Stromal cell of bone marrow (primary cell): ENCODE results near the gene STK16.
"Not testable (repeated sequence)": the region's sequence is repeated elsewhere in the genome, so short reads cannot be mapped to it uniquely, and the experiment has no call there.

Source experiments
- DNase-seq: peaks from one replicate; pipeline ENCODE4 v3.0.0-alpha.2; 2012; ENCODE audit warnings: low read depth

Gene STK16

DNA sequence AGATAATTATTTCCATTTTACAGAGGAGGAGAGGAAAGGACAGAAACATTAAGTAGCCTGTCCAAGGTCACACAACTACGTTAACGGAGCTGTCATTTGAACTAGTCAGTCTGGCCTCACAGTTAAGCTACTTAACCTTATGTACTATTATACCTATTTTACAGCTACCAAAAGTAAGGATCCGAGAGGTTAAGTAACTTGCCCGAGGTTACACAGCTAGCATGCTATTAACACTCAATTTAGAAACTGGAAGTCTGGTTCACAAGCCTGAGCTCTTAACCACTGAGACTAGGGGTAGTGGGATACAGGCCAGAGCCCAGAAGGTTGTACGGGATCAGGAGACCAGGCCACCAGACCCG lies 511 bp upstream of the STK16 start:
- DNase-seq = no peak

DNA sequence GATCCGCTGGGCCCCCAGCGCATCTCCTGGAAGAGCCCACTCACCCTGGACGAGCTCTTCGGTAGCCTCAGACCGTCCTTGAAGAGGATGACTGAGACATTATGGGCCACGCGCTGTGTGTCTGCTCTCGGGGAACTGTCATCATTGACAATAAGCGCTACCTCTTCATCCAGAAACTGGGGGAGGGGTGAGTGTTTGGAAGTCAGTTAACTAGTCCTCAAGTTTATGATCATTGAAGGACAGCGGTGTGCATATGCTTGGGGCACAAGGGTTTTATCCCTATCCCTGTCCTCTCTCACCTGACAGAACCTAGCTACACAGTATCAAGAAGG lies 586 bp downstream of the STK16 start:
- no peak for DNase-seq

DNA sequence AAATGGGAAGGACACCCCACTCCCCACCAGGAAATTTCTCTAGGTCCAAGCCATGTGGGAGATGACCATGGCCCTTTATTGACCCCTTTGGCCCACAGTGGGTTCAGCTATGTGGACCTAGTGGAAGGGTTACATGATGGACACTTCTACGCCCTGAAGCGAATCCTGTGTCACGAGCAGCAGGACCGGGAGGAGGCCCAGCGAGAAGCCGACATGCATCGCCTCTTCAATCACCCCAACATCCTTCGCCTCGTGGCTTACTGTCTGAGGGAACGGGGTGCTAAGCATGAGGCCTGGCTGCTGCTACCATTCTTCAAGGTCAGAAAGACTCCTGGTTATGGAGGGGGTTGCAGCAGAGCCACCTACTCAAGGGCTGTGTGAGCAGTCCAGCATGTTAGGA lies 1.3 kb downstream of the STK16 start:
- DNase-seq = no peak

DNA sequence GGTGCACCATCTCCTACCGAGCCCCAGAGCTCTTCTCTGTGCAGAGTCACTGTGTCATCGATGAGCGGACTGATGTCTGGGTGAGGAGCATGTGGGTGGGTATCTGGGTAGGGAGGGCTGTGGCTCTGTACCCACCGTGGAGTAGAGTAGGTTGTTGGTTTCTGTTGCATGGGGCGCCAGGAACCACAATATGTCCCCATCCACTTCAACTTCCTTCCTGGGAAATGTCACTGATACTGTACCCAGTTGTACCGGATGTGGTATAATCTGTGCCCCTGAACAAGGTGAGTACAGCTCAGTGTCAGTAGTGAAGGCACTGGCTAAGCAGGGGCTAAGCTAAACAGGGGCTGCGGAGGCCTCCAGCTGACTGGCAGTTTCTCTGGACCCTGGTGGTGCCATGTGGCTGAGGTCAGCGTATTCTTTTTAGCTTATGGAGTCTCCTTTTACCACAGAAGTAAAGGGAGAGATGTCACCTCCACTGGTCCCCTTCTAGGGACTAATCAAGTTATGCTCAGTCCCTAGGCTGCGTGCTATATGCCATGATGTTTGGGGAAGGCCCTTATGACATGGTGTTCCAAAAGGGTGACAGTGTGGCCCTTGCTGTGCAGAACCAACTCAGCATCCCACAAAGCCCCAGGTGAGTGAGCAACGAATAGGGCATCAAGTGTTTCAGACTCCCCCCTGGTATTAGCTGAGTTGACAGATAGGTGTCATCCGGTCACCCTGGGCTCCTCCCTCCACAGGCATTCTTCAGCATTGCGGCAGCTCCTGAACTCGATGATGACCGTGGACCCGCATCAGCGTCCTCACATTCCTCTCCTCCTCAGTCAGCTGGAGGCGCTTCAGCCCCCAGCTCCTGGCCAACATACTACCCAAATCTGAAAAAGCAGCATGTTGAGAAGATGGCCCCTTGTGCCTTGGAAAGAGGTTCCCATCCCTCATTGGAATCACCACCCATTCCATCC lies 2.7 kb downstream of the STK16 start:
- no peak for DNase-seq

DNA sequence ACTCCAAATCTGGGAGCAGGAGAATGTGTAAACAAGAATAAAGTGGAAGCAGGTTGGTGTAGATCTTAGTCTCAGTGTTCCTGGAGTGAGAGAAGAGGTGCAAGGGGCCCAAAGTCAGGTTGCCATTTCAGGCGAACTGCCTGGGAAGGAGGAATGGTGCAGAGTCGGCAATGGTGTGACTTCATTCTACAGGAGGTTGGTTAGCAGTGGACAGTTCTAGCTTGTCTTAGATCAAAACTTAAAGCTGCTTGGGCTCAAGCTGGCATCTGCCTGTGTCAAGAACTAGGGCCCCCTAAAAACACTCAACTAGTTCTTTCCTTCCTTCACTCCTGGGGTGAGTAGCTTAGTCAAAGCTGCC lies 3.5 kb downstream of the STK16 start:
- no peak for DNase-seq

DNA sequence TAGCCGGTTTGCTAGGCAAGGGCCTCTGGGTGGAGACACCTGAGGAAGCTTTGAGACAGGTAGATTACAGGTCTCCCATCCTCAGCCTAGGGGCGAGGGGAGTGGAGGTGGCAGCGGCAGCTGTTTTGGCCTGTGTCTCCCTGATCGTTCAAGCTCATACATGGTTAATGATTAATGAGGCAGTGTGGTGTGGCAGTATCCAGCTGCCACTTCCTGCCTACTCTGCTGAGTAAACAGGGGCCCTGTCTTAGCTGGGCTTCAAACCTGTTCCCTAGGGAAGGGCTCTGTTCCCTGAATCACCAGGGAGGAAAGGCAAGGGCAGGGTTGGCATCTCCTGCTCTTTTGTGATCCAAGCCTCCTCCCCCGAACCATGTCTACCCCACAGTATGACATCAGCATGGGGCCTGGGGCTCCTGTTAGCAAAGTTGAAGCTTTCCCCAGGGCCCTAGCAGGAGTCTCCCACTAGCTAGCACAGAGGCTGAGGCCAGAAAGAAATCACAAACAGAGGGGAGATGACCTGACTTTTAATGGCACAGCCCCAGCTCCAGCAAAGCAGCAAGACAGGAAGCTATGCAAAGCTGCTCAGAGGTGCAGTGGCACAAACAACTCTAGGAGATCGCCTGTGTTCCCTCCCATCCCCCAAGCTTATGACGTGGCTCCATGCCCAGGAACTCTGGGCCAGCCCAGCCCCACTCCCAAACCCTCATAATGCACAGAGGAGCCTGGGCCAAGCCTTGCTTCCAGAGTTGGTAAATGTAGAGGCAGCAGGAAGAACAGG lies 4.1 kb downstream of the STK16 start:
- peak; percentile 58 for DNase-seq

DNA sequence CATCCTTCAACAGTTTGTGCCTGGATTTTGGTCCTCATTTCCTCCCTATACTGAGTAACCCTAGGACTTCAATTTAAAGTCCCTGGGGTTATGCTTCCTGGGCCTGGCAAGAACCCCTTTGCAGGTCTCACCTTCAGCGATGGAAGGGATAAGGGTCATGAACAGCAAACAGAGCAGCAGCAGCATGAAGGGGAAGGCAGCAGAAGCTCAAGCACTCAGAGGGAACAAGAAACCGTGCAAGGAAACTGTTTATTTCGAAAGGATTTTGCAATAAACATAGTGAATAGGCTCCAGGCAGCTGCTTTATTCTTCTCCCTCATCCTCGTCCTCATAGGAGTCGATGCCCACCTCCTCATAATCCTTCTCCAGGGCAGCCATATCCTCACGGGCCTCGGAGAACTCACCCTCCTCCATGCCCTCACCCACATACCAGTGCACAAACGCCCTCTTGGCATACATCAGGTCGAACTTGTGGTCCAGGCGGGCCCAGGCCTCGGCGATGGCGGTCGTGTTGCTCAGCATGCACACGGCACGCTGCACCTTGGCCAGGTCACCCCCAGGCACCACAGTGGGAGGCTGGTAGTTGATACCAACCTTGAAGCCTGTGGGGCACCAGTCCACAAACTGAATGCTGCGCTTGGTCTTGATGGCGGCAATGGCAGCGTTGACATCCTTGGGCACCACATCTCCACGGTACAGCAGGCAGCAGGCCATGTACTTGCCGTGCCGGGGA lies 4.9 kb downstream of the STK16 start:
- DNase-seq = no peak

DNA sequence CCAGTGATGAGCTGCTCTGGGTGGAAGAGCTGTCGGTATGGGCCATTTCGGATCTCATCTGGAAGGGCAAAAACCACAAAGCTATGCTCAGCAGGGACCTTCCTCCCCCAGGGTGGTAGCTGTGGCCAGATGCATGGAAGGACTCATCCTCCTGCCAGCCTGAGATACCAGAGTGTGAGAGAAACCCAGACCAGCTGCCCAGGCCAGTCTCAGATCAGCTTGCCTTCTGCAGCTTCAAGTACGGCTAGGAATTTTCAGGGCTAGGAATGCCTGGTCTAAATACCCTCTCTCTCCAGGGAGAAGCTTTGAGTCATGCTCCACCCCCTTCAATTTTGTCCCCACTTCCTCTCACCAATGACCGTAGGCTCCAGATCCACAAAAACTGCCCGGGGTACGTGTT lies 6.4 kb downstream of the STK16 start:
- no peak for DNase-seq

DNA sequence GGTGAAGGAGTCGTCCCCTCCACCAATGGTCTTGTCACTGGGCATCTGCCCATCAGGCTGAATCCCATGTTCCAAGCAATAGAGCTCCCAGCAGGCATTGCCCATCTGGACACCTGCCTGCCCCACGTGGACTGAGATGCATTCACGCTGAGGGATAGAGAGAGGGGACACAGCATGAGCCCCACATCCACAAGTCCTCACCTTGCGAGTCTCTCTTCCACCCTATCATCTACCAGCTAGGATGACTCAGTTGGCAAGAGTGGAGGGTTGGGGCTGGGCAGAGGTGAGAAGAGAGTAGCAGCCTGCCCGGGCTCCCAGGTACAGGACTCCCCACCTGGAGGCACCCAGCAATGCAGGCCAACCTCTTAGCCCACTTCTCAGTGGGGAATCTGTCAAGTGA lies 6.8 kb downstream of the STK16 start:
- DNase-seq = no peak

DNA sequence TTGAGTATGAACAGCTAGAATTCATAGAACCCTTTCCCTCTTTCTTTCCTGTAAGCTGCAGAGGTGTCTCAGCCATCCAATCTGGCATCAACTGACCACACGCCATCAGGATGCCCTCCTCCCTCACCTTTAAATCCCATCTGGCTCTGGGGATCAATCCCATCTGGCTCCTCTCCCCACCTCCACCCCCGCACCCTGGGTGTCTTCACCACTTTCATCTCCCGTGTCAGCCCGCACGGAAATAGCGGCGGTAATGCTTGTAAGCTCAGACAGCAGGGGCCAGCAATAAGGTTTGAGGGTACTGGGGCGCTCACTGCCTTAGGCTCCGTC lies 7.3 kb downstream of the STK16 start:
- DNase-seq = no peak

DNA sequence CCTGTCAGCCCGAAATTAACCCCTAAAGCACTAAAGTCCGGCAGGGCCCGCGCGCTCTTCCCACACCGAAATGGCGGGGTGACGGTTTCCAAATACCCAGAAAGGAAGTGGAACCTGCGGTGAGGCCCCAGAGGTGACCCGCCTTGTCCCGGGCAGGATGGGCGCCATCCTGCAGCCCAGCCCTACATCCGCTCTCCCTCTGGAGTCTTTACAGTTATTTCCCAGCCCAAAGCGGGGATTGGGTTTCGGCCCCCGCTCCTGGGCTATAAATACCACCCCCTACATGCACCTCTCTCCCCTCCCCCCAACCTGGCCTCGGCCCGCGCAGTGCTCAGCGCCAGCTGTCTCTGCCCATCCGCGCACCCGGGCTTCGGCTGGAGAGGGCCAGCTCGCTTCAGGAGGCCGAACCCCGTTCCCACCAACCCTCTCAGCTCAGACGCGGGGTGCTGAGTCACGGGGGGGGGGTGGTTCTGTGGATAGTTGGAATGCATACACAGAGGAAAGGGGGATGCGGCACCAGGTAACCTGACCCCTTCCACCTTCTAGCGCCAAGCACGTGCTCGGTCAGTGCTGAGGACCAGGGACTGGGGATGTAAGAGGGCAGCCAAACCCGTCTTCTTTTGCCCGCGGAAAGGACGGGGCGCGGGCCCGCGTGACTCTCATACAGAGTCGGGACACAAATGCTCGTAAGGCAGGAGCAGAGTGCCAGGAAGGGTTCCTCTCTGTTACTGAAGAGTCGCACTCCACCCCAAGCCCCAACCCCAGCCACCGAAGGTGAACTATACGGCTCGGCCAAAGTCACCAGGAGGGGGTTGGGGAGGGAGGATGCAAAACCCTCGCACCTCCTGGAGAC lies 7.8 kb downstream of the STK16 start, which contains the start of gene TUBA4B:
Gene TUBA4B (plus strand): TSS at position 344 of the 853 bp plus-strand sequence. CDS start 165 bp downstream, at position 509.
- no peak for DNase-seq

DNA sequence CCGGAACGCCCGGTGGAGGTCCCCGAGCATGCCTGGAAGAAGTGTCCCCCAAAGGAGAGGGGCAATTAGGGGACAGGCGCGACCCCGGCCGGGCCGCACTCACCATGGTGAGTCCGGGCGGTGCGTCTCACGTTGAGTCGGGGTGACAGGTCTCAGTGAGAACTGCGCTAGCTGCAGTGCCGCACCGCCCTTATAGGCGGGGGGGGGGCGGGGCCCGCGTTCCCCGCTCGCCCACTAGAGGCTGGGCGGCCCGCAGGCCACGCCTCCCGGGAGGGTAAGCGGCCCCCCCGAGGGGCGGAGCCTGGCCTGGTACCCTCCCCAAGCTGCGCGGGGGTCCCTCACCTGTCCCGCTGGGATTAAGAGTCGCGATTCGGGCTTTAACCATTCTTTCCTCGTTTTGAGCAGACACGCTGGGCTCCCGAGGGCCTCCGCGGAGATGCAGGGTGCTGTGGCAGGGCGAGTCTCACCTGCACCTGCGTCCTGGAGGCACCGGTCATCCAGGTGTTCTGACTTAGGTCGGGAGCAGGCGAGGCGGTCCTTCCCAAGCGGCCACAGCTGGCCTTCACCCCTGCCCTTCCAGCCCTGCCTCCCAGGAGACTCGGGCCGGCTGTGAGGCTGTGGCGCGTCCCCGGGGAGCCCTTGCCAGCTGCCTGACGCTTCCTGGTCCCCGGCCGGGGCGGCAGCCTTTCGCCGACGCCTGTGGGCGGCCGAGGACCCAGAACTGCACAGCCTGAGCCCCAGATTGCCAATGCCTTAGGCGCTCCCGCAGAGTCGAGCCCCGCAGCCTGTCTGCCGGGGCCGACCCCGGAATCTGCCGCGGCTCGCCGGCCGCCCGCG lies 8.7 kb downstream of the STK16 start, which contains the start of gene TUBA4A:
Gene TUBA4A (minus strand): TSS at position 166 of the 837 bp plus-strand sequence. CDS start 60 bp downstream, at position 106.
- peak; percentile 53 for DNase-seq

DNA sequence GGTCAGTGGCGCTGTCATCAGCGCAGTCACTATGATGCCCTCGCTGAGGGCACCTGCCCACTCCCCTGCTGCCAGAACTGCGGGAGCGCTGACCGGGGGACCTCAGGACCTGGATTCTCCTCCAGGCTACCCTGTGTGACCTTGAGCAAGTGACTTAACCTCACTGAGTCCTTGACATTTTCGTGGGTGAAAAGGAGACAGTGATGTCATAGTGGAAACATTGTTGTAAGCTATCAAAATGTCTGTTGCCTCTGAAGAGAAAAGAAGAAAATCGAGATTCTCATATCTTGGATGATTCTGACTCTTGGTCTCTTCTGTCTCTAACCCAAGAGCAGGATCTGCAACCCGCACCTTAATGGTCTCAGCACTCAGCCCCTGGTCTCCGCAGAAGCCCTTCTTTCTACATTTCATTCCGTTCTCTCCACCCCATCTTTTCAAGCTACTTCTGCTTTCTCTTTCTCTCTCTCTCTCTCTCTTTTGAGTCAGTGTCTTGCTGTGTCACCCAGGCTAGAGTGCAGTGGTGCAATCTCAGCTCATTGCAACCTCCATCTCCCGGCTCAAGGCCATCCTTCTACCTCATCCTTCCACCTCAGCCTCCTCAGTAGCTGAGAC lies 9.4 kb downstream of the STK16 start:
- DNase-seq = no peak

DNA sequence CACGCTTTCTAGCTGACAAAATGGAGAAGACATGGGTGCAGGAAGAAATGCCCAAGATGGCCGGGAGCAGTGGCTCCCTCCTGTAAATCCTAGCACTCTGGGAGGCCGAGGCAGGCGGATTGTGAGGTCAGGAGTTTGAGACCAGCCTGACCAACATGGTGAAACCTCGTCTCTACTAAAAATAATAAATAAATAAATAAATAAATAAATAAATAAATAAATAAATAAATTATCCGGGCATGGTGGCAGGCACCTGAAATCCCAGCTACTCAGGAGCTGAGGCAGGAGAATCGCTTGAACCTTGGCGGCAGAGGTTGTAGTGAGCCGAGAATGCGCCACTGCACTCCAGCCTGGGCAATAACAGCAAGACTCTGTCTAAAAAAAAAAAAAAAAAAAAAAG lies 13.7 kb downstream of the STK16 start:
- not testable (repeated sequence) for DNase-seq

DNA sequence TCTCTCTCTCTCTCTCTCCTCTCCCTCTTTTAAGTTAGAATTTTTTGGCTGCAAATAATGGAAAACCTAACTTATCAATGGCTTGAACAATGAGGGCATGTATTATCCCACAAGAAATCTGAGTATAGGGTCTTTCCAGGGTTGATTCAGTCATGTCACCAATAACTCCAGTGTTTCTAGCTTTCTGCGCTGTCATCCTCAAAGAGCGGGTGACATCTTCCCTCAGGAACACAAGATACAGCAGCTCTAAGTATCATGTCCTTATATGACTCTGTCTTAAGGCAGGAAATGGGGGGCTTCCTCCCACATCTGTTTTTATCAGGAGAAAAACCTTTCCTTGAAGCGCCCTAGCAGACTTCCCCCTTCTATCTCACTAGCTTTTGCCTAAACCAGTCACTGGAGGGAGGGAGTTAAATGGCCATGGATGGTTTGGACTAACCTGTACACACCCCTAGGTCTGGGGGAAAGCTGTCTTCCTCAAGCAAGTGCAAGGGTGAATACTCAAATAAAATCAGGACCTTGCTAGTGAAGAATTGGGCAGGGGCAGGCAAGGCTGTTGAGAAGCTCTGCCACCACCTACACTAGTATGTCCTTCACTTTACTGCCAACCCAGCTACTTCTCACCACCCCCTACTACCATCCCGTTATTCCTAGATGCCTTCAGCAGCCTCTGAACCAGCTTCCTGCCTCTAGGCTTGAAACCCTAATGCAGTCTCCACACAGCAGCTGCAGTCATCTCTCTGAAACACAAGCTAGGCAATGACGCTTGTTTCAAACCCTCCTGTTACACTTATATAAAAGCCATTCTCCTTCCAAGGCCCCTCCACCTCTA lies 16.0 kb downstream of the STK16 start:
- no peak for DNase-seq

DNA sequence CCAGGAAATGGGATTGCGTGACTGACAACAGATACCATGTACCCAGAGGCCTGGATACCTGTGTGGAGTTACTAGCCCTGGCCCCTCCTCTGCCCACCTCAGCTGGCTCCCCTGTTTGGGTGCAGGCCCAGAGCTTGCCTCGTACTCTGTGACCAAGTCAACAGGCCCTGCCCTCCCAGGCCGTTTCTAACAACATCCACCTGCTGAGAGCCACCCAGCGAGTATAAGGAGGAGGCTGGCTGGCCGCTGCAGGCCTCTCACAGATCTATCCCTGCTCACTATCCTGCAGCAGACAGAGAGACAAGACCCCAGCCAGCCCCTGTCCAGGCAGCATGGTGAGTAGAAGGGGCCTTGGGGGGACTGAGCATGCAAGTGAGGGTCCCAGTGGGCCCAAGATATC lies 21.0 kb downstream of the STK16 start:
- no peak for DNase-seq

DNA sequence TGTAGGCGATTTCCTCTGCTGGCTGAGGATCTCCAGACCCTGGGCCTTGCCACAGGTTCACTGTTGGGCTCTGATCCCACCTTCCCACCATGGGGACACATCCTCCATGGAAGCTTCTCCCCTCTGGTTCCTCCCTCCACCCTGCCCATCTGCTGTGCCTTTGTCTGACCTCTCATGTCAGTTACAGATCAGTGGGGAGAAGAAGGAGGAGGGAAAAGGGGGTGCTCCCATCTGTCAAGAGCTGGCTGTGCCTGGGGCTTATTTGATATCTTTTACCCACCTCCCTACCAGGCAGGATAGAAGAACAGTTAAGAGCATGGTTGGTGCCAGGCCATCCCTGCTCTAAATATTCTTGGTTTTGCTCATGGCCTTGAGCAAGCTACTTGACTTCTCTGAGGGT lies 21.6 kb downstream of the STK16 start:
- DNase-seq = no peak

DNA sequence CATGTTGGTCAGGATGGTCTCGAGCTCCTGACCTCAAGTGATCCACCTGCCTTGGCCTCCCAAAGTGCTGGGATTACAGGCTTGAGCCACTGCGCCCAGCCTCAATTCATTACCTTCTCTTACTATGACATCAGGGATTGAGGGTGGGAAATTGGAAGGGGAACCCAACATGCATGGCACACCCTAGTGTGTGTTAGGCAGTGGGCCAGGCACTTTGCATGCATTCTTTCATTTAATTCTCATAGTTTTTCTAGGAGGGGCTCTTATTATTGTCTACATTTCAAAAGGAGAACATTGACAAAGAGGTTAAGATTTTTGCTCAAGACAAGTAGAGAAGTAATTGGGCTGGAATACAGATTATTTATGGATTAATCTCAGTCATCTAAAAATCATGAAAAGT lies 23.0 kb downstream of the STK16 start:
- DNase-seq = no peak

DNA sequence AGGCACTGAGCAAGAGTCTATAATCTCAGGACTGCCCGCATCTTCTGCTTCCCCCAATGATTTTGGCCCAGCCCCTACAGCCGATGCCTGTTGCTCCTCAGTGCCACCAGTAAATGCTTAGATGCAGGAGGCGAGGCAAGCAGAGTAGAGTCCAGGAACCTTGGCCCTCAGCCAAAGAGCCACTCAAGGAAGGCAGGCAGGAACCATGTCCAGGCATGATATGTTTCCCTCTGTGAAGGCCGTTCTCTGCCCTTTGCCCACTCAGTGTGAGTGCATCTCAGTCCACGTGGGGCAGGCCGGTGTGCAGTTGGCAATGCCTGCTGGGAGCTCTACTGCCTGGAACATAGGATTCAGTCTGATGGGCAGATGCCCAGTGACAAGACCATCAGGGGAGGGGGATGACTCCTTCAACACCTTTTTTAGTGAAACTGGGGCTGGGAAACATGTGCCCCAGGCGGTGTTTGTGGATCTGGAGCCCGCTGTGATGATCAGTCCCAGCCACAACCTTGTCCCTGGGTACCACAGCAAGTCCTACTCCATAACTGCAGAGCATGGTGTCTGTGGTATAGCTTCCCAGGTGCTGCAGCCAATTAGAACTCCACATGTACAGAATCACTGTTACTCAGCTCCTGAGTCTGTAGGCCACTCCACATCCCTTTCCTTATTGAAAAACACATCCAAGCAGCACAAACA lies 24.2 kb downstream of the STK16 start:
- DNase-seq = no peak
